HG03558 (cell line): ENCODE results near the gene CADPS2.

Source experiments
- ATAC-seq: cut with Tn5 transposase; IDR thresholded peaks from one replicate; pipeline ENCODE4 v1.9.1; 2021; ENCODE audit warnings: moderate number of reproducible peaks; ENCODE audit not compliant: unreplicated experiment; ENCODE audit errors: extremely low read depth

Gene CADPS2

DNA sequence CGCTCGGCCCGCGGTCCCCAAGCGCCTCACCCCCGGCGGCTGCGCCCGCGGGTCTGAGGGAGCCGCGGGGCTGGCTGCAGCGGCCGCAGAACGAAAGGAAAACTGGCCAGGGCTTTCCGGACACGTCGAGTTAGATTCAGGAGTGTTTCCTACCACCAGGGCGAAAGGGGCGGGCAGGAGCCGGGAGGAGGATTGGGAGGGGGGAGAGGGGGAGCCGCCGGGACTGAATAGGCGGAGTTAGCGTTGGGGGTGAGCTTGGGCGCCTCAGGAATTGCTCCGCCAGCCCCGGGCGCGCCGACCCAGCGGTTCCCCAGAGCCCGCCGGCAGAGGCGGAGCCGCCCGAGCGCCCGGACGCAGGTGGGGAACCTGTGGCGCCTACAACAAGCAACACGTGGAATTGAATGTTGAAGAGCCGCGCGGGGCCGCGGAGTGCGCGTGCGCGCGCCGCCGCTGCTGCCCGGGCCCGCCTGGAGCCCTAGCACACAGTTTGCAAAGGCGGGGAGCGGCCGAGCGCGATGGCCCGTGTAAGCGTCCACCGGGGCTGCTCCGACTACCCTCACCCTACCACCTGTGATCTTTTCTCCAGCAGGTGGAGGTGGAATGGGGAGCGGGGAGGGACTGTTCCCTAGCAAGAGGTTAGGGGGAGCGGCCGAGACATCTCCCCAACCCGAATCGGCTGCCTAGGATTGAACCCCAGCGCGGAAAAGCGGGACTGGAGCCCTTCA is at the start of gene CADPS2:
Gene CADPS2, minus strand, starts transcription at position 104 of the 725 bp plus-strand sequence. CDS start 123 bp downstream, outside the sequence.
- peak; percentile 57 for ATAC-seq

DNA sequence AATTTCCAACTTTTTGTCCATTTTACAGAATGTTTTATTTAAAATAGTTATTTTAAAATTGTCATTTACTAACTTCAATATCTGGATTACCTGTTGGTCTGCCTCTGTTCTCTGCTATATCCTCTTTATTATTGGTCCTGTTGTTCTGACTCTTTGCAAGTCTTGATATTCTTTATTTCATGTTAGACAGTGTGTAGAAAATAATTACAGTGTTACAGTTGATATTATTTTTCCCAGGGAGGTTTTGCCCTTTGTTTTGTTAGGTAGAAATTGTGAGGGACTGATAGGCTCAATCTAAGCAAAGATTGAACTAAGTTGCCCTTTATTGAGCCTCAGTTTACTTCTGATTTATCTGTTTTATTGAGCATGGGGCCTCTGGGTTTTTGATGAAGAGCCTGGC is 49.4 kb upstream of the CADPS2 start:
- ATAC-seq = no peak

DNA sequence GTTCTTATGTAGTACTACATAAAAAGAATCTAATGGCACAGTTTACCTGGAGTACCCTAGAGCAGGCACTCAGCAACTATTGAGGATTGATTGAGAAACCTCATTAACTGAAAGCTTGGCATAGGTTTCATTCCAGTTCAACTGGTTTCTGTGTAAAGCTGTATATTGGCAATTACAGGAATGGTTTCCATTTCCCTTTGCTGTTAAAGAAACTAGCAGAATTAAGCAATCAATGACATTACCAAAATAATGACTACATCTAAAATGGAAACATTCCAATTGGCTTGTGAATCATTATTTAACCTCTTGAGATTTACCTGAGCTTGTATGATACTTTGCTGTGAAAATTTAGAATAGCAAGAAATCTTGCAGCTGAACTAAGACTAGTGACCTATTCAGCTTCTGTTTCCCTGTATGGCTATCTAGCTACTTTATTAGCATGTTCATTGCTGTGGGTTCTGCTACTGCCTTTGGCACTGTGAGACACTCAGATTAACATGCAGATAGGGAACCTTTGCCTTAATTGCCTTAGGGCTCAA is 33.5 kb upstream of the CADPS2 start:
- ATAC-seq = no peak

DNA sequence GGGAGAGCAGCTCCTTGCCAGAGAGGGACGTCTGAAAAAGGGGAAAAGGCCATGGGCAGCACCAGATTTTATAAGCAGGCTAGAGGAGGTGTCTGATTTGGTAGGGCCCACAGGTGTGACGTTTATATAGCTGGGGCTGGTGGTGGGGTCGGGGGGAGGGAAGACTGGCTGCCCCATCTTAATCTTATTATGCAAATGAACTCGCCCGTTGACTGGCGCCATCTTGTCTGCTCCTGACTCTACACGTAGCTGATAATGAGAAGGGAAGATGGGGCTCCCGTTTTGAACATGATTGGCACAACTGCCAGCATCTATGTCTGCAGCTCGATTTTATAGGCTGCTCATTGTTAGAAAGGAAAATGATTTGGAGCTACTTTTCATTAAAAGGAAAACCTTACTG is 28.6 kb upstream of the CADPS2 start:
- no peak for ATAC-seq

DNA sequence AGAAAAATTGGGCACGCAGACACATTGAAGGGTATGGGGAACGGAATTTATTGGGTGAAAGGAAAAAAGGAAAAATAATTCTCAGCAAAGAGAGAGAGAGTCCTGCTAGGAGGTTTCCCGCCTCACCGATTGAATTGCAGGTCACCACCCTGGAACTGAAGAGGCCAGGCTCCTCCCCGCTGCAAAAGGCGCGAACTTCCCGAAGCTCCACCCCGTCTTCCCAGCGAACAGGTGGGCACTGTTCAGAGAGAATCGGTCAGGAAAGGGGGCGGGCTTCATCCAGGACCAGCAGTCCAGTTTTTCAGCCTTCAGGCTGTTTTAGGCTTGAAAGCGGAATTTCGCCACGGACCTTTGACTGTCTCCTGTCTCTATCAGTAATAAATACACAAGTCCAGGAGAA is 27.3 kb upstream of the CADPS2 start:
- no peak for ATAC-seq

DNA sequence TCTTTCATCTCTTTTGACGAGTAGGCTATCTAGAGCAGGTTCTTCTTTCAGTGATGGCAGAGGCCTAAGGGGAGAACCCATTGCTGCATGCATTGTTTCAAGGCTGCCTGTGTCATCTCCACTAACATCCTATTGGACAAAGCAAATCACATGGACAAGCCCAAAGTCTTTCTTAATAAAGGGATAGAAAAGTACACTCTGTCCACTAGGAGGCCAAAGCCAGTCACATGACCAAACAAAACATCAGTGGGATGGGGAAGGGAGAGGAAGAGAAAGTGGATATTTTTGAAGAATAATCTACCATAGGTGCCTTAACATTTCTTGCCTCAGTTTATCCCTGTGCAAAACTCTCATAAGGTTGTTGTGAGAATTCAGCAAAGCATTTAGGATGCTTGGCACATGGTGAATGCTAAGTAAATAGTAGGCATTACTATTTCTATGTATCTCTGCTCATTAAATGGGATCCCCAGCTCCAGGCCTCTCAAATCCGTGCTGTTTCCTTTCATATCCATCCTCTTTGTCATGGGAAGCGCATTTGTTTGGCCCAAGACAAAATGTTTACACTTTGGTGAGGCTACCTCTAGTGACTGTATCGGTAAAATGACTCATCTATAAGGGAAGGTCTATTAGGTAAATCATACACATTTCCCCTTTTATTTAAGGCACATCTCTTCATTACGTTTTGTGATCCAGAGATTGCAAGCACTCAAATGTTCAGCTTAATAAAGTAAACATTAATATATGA is 16.7 kb upstream of the CADPS2 start:
- no peak for ATAC-seq

DNA sequence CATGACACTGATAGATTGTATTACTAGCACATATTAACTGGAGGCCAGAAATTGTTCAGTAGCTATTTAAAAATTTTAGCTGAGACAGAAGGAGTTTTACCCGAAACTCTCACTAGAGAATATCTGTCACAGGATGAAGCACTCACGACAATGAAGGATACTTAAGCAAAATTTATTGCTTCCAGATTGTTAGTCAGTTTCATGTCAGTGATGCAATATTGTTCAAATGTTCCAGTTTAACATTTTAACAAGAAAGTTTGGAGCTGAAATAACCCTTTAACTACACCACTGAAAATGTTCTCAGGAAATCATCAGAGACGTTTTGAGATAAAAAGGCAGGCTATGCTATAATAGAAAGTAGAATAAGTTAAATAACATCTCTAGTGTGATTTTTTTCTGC is 15.0 kb upstream of the CADPS2 start:
- no peak for ATAC-seq

DNA sequence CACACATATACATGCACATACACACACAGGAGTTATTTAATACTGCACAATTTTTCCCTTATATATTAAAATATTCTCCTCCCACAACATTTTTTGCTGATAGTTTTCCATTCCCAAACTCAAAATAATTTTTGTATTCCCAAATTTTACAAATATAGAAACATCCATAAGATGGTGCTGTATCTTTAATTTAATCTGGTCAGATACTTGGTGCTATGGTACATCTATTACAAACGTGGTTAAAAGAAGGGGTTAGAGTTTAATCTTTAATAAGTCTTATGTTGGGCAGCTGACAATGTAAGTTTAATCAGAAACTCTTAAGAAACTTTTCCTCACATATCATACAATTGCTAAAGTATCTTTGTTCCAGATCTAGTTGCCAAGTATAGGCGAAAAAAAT is 10.2 kb upstream of the CADPS2 start:
- ATAC-seq = no peak

DNA sequence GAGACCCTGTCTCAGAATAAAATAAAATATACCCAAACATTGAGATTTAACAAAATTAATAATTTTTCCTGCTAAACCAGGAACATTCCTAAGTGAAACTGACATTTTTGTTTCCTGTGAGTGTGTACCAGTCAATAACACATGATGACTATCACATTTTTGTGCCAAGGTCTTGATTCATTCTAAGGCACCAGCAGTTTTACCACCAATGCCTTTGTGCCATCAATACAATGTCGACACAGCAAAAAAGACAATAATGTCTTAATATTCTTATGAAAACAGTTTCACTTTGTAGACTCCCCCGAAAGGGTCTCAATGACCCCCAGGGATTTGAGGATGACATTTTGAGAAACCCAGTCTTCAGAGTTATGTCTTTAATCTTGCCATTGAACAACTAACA is 7.2 kb upstream of the CADPS2 start:
- ATAC-seq = no peak

DNA sequence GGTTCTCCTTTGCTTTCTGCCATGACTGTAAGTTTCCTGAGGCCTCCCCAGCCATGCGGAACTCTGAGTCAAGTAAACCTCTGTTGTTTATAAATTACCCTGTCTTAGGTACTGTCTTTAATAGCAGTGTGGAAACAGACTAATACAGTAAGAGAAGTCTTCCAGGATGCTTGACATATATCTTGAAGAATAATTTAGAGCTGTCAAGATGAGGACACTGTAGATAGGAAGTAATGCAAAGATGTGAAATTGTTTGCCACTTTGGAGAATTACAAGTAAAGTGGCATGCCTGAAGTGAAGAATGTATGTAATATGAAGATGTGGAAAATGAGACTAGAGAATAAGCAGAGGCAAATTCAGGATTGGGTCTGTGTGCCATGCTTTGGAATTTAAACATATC is 2.9 kb upstream of the CADPS2 start:
- no peak for ATAC-seq

DNA sequence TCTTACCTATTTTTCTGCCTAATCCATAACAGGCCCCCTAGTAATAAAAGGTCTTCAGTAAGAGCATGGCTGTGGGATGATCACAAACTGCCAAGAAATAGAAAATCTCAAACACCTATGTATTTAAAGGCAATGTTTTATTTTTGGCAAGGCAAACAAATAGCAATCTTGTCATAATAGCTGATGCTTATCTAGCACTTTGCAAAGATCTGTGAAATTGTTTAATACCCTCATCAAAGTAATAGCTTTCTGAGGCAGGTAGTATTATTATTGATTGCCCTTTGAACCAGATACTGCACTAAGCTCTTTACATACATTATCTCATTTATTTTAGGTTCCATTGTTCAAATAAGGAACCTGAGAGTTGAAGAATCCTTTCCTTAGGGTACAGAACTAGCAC is 1.6 kb upstream of the CADPS2 start:
- no peak for ATAC-seq

DNA sequence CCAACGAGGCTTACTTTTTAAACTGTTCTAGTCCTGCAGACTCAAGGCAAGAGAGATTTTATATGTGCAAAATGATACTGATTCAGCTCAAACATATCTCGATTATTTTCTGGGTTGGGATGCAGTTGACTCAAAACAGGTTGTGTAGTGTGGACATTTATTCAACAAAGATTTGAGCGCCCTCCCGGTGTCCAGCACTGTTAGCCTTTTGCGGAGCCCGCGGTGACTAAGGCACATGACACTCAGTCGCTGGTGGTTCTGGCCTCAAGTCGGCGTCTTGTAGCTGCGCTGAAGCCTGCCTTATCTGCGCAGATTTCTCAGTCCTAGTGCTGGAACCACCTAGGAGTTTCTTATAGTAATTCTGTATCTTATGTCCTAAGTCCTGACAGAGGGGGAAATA is 938 bp upstream of the CADPS2 start:
- no peak for ATAC-seq

DNA sequence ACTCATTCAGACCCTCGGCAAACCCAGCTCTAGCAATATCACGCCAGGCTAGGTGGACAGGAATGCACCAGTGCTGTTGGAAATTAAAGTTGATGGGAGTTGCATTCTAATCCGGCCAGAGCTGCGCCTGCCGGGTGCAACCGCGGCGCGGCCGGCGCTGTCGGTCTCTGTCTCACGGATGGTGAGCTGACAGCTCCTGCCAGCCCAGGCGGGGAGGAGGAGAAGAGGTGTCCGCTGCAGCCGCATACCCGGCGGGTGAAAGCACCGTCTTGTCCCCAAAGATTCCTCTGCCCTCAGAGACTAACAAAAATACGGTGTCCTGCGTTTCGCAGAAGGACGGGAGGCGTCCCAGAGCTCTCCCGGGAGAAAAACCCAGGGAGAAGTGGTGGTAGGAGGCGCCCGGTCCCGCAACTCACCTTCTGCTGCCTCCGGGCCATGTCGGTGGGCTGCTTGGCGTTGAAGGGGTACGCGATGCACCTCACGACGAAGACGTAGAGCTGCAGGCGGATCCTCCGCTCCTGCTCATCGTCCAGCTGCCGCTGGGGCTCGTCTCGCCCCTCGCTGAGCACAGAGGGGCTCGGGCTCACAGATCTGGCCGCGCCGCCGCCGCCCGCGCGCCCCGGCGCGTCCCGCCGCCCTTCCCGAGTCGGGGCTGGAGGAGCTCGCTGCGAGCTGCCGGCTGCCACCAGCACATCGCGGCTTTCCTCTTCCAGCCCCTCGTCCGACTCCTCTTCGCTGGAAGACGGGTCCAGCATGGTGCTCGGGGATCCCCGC is 490 bp downstream of the CADPS2 start:
- ATAC-seq = peak; percentile 18

DNA sequence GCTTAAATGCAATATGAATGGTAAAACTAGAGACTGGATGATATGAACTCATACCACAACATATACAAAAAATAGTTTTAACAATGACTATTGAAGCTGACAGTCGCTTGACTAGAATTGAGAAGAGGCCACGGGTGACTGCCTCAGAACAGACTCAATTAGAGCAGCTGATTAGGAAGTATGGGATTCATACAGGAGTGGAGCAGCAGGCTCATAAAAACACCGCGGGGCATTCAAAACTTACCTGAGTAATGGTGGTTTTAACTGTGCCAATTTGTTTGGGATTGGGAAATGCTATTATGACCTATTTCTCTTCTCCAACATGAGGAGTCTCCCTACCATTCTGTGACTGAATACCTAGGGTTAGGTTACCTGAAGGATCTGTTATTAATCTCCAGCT is 2.1 kb downstream of the CADPS2 start:
- no peak for ATAC-seq

DNA sequence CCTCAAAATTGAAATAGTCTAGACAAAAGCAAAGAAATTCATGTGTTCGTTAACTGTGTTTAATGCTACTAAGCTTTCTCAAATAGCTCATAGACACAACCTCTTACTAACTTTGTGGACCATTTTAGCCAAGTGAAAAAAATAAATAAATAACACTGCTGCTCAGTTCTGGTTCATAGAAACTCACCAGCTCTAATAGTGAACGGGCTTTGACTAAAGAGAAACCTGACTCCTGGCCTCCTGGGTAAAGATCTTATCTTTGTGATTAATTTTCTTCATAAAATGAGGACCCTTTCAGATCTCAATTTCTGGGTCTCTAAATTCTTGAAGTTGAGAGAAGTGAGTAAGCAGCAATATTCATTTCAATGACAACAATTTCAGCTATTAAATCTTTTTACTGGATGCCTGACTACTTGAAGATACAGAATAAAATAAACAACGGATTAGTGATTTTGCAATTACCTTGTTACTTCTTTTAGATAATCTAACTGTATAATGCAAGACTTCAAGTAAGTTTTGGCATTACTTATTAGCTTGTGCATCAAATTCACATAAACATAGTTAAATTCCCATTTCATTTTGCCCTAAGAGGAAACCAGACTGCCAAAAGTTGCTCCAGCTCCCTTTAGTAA is 3.1 kb downstream of the CADPS2 start:
- ATAC-seq = no peak

DNA sequence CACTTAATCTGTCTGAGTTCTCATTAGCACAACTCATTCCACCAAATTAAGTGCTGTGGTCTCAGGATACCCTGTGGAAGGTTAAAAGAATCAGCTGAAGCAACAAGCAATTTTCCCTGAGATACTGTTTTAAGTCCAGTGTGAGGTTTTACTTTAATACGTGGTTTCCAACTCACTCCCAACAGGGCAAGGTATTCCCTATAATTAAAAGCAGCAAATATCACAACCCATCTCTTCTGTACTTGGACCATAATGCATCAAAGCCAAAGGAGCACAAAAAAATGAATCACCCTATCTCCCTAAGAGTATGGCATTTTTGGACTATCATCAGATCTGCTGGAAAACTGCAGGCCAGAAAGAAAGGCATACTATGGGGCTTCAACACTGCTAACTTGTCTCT is 4.9 kb downstream of the CADPS2 start:
- no peak for ATAC-seq

DNA sequence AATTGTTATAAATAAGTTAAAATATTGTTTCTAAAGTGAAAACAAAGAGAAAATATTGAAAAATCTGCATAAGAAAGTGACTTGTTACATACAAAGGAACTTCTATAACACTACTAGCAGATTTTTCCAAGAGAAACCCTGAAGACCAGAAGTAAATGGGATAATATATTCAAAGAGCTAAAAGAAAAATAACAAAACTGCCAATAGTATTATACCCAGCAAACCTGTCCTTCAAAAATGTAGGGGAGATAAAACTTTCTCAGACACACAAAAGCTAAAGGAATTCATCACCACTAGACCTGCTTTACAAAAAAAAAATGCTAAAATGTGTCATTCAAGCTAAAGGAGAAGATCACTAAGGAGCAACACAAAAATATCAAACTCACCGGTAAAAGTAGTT is 17.0 kb downstream of the CADPS2 start:
- no peak for ATAC-seq

DNA sequence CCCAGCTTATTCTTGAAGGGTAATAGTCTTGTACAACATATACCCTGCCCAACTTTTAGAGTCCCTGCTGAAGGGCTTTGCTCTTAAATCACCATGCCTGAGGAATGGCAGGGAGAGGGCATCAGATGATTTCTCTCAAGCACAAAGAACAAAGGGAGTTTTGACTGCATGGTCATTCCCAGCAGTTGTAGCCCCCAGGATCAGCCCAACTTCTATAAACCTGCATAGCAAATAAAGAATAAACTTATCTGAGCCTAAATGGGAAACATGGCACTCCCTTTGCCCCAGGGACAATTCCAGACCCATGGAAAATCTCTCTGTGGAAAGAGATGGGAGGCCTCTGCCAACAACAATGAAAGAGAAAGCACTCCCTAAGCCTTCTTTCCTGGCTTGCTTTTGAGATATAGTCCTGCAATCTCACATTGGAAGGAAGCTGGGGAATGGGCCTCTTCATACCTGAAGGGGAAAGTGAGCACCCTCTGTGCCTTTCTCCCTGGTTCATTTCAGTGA is 18.7 kb downstream of the CADPS2 start:
- no peak for ATAC-seq

DNA sequence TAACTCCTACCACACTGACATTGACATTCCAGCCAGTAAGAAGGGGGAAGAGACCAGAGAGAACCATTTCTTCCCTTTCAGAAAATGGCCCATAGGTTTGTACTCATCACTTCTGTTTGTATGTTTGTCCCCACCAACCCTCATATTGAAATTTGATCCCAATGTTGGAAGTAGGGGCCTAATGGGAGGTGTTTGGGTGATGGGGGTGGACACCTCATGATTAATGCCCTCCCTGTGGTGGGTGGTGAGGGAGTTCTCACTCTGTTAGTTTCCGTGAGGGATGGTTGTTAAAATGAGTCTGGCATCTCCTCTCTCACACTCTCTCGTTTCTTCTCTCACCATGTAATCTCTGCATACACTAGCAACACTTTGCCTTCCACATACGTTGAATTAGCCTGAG is 21.4 kb downstream of the CADPS2 start:
- no peak for ATAC-seq

DNA sequence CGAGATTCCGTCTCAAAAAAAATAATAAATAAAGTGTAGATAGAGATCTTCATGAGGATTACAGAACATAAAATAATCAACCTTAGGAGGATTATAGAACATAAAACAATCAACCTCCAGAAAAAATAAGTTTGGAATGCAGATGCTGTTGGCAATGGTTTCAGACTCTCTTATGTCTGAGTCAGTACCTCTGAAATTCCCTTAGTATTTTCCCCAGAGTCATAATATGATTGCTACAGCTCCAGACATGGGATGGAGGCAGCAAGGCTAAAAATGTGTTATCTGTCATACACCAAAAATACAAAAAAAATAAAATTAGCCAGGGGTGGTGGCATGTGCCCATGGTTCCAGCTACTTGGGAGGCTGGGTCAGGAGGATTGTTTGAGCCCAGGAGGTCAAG is 22.2 kb downstream of the CADPS2 start:
- ATAC-seq = no peak
